Tibial nerve (tissue), 3 donors: Measurements from ENCODE around the gene MAN1A1.

Experiments
- EP300 ChIP-seq, 2 donors: sonication (generic); formaldehyde crosslinking; IDR thresholded peaks; one replicate each; pipeline ENCODE4 v1.6.1; 2017; ENCODE audit warnings: antibody characterized with exemption in 2 of 2, mild to moderate bottlenecking in 1 of 2
- POLR2A ChIP-seq, 2 donors: fragments of 450-650 bp; IDR thresholded peaks; one replicate each; pipeline ENCODE4 v1.6.1; 2017; ENCODE audit warnings: antibody characterized with exemption in 2 of 2, mild to moderate bottlenecking in 2 of 2, moderate library complexity in 2 of 2

- no peak for TF ChIP-seq EP300 (IDR thresholded peaks at IDR 0.05)
- TF ChIP-seq POLR2A (IDR thresholded peaks at IDR 0.05): no peak
Measured at GRCh38 chr6:119181046-119181445, 168.5 kb downstream of the MAN1A1 start.
